CD4-positive, alpha-beta T cell (primary cell): ENCODE data around the gene KBTBD6. TPM values are rescaled to one million over a fixed set of nuclear protein-coding genes. Genes with fewer than 3 reads are reported as not detected.

Experiments used
- ATAC-seq: fragments of 200-7000 bp; cut with Tn5 transposase; one replicate; pipeline ENCODE4 v1.10.0; 2022; ENCODE audit warnings: mild to moderate bottlenecking; ENCODE audit not compliant: poor library complexity
- CTCF ChIA-PET: fragments of 350-600 bp; sonication (Branson Sonifier 250); formaldehyde crosslinking; loops from one replicate; lab custom pipeline; 2021; ENCODE audit warnings: antibody characterized with exemption, inconsistent platforms; lab: Charles Lee
- POLR2A ChIA-PET: fragments of 350-600 bp; sonication (Branson Sonifier 250); formaldehyde crosslinking; loops from one replicate; lab custom pipeline; 2021; ENCODE audit warnings: antibody characterized with exemption, inconsistent platforms; lab: Charles Lee
- DNase-seq, 14 experiments: peaks; one replicate each; pipeline ENCODE4 v3.0.0-alpha.2; 2013 to 2020; ENCODE audit warnings: mixed read lengths in 2 of 14
- H3K27ac ChIP-seq, 2 donors: one replicate each; pipeline versions ENCODE4 v1.5.1 to v1.7.0; 2013; ENCODE audit warnings: low read length in 2 of 2, low read depth in 1 of 2, mild to moderate bottlenecking in 1 of 2
- H3K27me3 ChIP-seq, 2 experiments: 1 replicate in 1 of 2; 2 replicates in 1 of 2; pipeline versions ENCODE4 v1.6.1 to v1.7.0; 2013; ENCODE audit warnings: low read length in 2 of 2, control low read depth in 1 of 2, mild to moderate bottlenecking in 1 of 2, moderate library complexity in 1 of 2; ENCODE audit not compliant: insufficient read depth in 2 of 2, control insufficient read depth in 1 of 2
- H3K36me3 ChIP-seq: one replicate; pipeline ENCODE4 v1.6.1; 2013; ENCODE audit warnings: low read length, control low read depth; ENCODE audit not compliant: insufficient read depth
- H3K4me1 ChIP-seq: one replicate; pipeline ENCODE4 v1.6.1; 2013; ENCODE audit warnings: low read length, control low read depth; ENCODE audit not compliant: insufficient read depth
- H3K4me3 ChIP-seq: one replicate; pipeline ENCODE4 v1.5.1; 2013; ENCODE audit warnings: mild to moderate bottlenecking, low read length, moderate library complexity
- H3K9me3 ChIP-seq, 2 experiments: 1 replicate in 1 of 2; 2 replicates in 1 of 2; pipeline versions ENCODE4 v1.6.1 to v1.7.0; 2013; ENCODE audit warnings: low read length in 2 of 2, mild to moderate bottlenecking in 2 of 2, control low read depth in 1 of 2, moderate library complexity in 1 of 2; ENCODE audit not compliant: control insufficient read depth in 1 of 2, insufficient read depth in 1 of 2
- H3K27ac Mint-ChIP-seq: one replicate; pipeline ENCODE4 v1.8.0; 2020; ENCODE audit warnings: mixed read lengths
- H3K27me3 Mint-ChIP-seq: one replicate; pipeline ENCODE4 v1.8.0; 2021; ENCODE audit warnings: mixed read lengths
- H3K36me3 Mint-ChIP-seq: one replicate; pipeline ENCODE4 v1.8.0; 2021; ENCODE audit warnings: low read depth, mixed read lengths
- H3K4me1 Mint-ChIP-seq: one replicate; pipeline ENCODE4 v1.8.0; 2021; ENCODE audit warnings: low read depth, mixed read lengths
- H3K4me3 Mint-ChIP-seq: one replicate; pipeline ENCODE4 v1.8.0; 2020; ENCODE audit warnings: mild to moderate bottlenecking, mixed read lengths
- H3K9me3 Mint-ChIP-seq: one replicate; pipeline ENCODE4 v1.8.0; 2020; ENCODE audit warnings: mixed read lengths
- intact Hi-C, 2 experiments: fragments of 100-400 bp; cut with DNase I in 1 of 2; cut with micrococcal nuclease in 1 of 2; formaldehyde crosslinking; loops; one replicate each; pipeline versions ENCODE4 v1.15.1 to v1.9.0; 2023 to 2025; cut with DNase I, micrococcal nuclease
- polyA plus RNA-seq, 2 donors: library from polyadenylated mRNA; unstranded; fragments of 120-200 nt; gene quantifications; one replicate each; pipeline ENCODE4 v1.2.1, GENCODE V29; 2013
- total RNA-seq, 174 experiments: library from RNA in 2 of 174; stranded (reverse) in 2 of 174; gene quantifications; one replicate each; pipeline ENCODE4 v1.2.3 and lab custom pipeline; 2021 to 2026
- TF ChIP-seq, protein P1 (sequence below): fragments of 200-600 bp; IDR thresholded peaks from one replicate; pipeline ENCODE4 v1.8.0; 2022; ENCODE audit warnings: antibody characterized with exemption, mild to moderate bottlenecking

The KBTBD6 gene, protein sequence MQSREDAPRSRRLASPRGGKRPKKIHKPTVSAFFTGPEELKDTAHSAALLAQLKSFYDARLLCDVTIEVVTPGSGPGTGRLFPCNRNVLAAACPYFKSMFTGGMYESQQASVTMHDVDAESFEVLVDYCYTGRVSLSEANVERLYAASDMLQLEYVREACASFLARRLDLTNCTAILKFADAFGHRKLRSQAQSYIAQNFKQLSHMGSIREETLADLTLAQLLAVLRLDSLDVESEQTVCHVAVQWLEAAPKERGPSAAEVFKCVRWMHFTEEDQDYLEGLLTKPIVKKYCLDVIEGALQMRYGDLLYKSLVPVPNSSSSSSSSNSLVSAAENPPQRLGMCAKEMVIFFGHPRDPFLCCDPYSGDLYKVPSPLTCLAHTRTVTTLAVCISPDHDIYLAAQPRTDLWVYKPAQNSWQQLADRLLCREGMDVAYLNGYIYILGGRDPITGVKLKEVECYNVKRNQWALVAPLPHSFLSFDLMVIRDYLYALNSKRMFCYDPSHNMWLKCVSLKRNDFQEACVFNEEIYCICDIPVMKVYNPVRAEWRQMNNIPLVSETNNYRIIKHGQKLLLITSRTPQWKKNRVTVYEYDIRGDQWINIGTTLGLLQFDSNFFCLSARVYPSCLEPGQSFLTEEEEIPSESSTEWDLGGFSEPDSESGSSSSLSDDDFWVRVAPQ
- 1 to 10 TPM; 6.8 to 7.2 TPM for total RNA-seq
- polyA plus RNA-seq (2013, experiment 1 of 2) = 5.9 TPM
- 3.6 TPM for polyA plus RNA-seq (2013, experiment 2 of 2)
- 3.8 to 54.7 (median 25.6) reads per million in 172 experiments for total RNA-seq (lab: John Stamatoyannopoulos, UW)

DNA sequence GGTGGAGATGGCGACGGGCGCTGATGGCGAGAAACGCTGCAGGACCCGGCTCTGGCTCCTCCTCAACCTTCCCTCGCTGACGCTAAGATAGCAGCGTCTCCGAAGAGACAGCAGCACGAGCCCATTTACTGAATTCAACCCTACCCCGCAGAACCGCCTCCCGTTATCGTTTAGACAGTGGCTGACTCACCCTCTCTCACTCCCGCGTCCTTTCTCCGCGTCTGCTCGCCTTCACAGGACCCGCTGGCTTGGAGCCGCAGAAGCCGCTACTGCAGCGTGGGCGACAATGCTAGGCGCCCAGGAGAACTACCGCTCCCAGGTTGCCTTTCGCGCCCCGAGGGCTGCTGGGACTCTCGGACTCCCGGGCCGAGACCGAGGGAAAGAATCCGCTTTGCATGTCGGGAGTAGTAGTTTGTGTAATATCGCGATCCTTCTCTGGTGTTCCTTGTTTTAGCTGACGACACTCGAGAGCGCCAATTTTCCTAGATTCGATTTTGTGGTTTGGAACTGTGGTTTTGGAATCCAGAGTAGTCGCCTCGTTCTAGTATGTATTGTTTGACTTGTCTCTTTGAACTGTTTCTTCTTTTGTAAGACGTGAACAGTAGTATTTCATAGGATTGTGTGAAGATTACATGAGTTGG, at the start of gene KBTBD6:
TSS of gene KBTBD6 (minus strand) at position 291 of the 641 bp plus-strand sequence. CDS start 291 bp downstream, outside the sequence.
- TF ChIP-seq, protein P1, sequence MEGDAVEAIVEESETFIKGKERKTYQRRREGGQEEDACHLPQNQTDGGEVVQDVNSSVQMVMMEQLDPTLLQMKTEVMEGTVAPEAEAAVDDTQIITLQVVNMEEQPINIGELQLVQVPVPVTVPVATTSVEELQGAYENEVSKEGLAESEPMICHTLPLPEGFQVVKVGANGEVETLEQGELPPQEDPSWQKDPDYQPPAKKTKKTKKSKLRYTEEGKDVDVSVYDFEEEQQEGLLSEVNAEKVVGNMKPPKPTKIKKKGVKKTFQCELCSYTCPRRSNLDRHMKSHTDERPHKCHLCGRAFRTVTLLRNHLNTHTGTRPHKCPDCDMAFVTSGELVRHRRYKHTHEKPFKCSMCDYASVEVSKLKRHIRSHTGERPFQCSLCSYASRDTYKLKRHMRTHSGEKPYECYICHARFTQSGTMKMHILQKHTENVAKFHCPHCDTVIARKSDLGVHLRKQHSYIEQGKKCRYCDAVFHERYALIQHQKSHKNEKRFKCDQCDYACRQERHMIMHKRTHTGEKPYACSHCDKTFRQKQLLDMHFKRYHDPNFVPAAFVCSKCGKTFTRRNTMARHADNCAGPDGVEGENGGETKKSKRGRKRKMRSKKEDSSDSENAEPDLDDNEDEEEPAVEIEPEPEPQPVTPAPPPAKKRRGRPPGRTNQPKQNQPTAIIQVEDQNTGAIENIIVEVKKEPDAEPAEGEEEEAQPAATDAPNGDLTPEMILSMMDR = no peak
- POLR2A ChIA-PET = interaction anchor here (0.7 to 1.2 kb wide), 3 partner anchors 16 to 72 kb away, joined by 3 to 4 read pairs (median 3); partner anchors contain the start of gene KBTBD7
- H3K4me3 Mint-ChIP-seq = peak within 1 kb of the TSS; percentile 96
- H3K4me3 ChIP-seq = peak within 1 kb of the TSS; percentile 91
- H3K27me3 ChIP-seq = no peaks in the 10 kb centered on the region
- peak; percentile 81 to 96 (median 88) for DNase-seq
- intact Hi-C loops = loop anchor here (1.0 to 10.0 kb wide), 7 partner anchors 58 to 210 kb away; partner anchors contain the start of genes KBTBD7 (in 2 of the 2), WBP4 (in 2 of the 2), MTRF1 (in 1 of the 2) and NAA16 (in 1 of the 2)
- H3K27me3 Mint-ChIP-seq = no peaks in the 10 kb centered on the region
- peaks cover 37% of the 10 kb centered on the region for H3K4me1 ChIP-seq
- CTCF ChIA-PET = interaction anchor here (1.0 kb wide), 1 partner anchor 61 kb away, joined by 3 read pairs; no protein-coding TSS in a partner anchor
- peak; percentile 96 for ATAC-seq
- H3K36me3 ChIP-seq = no peaks in the 10 kb centered on the region
- peaks cover 23% of the 10 kb centered on the region for H3K36me3 Mint-ChIP-seq
- H3K9me3 Mint-ChIP-seq = no peaks in the 10 kb centered on the region
- H3K9me3 ChIP-seq = no peaks in the 10 kb centered on the region
- peak within 1 kb of the TSS; percentile 86 for H3K27ac Mint-ChIP-seq
- peaks cover 54% of the 10 kb centered on the region for H3K4me1 Mint-ChIP-seq
- H3K27ac ChIP-seq = peak within 1 kb of the TSS; percentile 50 to 68

DNA sequence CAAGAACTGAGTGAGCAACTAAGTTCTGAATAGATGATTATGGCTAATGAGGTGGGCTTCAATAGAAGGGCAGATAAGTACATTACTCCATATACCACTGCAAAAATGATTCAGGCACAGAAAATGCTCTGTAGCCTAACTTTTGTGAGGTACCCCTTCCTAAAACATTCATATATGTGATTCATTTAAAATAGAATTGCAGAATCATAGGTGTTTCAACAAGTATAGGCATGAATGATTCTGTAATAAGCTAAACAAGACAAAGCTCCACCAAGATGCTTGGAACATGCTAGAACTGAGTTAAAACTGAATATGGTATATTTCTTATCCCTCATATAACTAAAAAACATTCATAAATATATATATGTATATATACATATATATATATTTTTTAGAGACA, 49.6 kb upstream of the KBTBD6 start:
- POLR2A ChIA-PET = no interaction called here
- Mint-ChIP-seq H3K4me1 (no peaks in the 10 kb centered on the region), H3K9me3 (no peaks in the 10 kb centered on the region), H3K27me3 (no peaks in the 10 kb centered on the region), H3K36me3 (peaks cover 9% of the 10 kb centered on the region), H3K4me3 (no peak overlapping the region), H3K27ac (no peak overlapping the region)
- H3K4me1 ChIP-seq = no peaks in the 10 kb centered on the region
- intact Hi-C loops = no loop called here
- no peak overlapping the region for H3K4me3 ChIP-seq
- TF ChIP-seq, protein P1 = no peak
- DNase-seq (no peak), ATAC-seq (no peak)
- no peaks in the 10 kb centered on the region for H3K27me3 ChIP-seq
- H3K36me3 ChIP-seq = no peaks in the 10 kb centered on the region
- H3K9me3 ChIP-seq = no peaks in the 10 kb centered on the region
- no peak overlapping the region for H3K27ac ChIP-seq
- CTCF ChIA-PET = interaction anchor here (0.6 kb wide), 1 partner anchor 406 kb away, joined by 3 read pairs; no protein-coding TSS in a partner anchor

DNA sequence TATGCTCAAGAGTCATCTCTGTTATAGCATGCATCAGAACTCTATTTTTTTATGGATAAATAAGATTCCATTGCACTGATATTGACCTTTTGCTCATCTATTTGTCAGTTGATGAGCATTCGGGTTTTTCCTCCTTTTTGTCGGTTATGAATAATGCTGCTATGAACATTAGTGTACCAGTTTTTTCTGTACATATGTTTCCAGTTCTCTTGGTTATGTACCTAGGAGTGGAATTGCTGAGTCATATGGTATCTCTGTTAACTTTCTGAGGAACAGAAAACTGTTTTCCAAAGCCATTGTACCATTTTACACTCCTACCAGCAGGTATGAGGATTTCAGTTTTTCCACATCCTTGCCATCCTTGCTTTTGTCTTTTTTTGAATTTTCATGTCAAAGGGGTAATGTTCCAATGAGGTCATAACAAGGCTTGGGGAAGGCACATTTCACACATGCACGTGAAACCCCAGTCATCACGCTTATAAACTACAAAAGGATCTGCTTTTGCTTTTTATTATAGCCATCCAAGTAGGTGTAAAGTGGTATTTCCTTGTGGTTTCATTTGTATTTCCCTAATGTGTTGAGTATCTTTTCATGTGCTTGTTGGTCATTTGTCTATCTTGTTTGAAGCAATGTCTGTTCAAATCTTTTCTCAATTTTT, 47.1 kb upstream of the KBTBD6 start:
- no peaks in the 10 kb centered on the region for H3K4me1 Mint-ChIP-seq
- H3K27me3 ChIP-seq = no peaks in the 10 kb centered on the region
- ATAC-seq (no peak), DNase-seq (no peak)
- H3K4me3 ChIP-seq = no peak overlapping the region
- no peaks in the 10 kb centered on the region for H3K36me3 ChIP-seq
- ChIA-PET POLR2A (no interaction called here), CTCF (no interaction called here)
- H3K9me3 Mint-ChIP-seq = peaks cover 2% of the 10 kb centered on the region
- peaks cover 0 to 7% of the 10 kb centered on the region in 2 experiments for H3K9me3 ChIP-seq
- H3K27ac ChIP-seq = no peak overlapping the region
- intact Hi-C loops = no loop called here
- no peaks in the 10 kb centered on the region for H3K4me1 ChIP-seq
- H3K4me3 Mint-ChIP-seq = no peak overlapping the region
- H3K36me3 Mint-ChIP-seq = peaks cover 30% of the 10 kb centered on the region
- H3K27me3 Mint-ChIP-seq = no peaks in the 10 kb centered on the region
- TF ChIP-seq, protein P1 = no peak
- H3K27ac Mint-ChIP-seq = no peak overlapping the region
